ENCODE data around the gene NUTF2.

- TF ChIP-seq CTCF (IDR thresholded peaks at IDR 0.05): no peak
- no peak for TF ChIP-seq POLR2AphosphoS5 (IDR thresholded peaks at IDR 0.05; ENCODE audit: insufficient read depth in 1 of 2, low read depth in 1 of 2)
Observed at GRCh38 chr16:67833030-67833414, 13.7 kb upstream of the NUTF2 start.

All from vagina (tissue), 2 donors.